ENCODE data around the gene RXRB.
A peak's percentile ranks its signal among the peaks of the same experiment; 100 is the strongest.
"Not testable (repeated sequence)": the region's sequence is repeated elsewhere in the genome, so short reads cannot be mapped to it uniquely, and the experiment has no call there.

The RXRB gene

DNA sequence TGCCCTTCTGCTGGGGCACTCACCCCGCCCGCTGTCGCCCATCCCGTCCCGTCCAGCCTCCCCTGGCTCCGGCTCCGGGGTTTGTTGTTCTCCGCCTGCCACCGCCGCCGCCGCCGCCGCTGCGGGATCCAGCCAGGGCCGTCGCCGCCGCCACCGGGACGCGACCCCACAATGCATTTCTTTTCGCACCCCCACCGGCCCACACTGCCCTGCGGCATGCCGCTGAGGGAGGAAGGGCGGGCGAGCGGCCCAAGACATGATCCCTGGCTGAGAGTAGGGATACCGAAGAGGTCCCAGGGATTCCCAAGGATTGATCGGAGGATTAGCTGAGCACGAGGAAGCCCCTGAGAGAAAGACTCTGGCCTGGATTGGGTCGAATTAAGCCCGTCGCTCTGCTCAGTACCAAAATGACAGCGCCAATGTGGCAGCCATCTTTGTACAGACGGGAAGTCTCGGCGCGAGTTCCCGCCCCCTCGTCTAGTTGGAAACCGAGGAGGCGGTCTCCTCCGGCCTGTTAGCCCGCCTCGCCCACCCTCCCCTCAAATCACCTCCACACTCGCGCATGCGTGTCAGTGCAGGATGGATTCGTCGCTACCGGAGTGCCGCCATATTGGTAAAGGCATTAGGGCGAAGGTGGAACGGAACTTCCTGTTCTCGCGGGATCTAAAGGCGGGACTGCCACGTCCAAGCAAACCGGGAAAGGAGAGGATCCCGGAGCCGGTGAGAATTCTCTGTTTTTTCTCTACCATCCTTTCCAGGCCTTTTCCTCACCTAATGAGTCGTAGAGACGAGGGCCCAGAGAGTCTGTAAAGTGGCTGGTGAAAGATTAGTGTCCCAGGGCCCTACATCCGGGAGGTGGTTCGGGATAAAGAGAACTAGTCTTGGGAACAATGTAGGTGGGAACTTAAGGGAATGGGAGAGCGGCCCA lies at the start of gene RXRB, which contains the start of gene SLC39A7:
RXRB (minus strand) TSS at position 447 of the 928 bp plus-strand sequence; CDS start at position 258, 189 bp downstream.
SLC39A7 (plus strand) TSS at position 649 of the 928 bp plus-strand sequence. CDS start 379 bp downstream, outside the sequence.
- peak; percentile 83 for FAIRE-seq
- peak; percentile 99 for DNase-seq (ENCODE audit: insufficient read length, low spot score)

GRCh38 chr6:33249732-33250630 lies 49.5 kb upstream of the RXRB start:
- no peak for FAIRE-seq
- no peak for DNase-seq (ENCODE audit: insufficient read length, low spot score)

GRCh38 chr6:33248932-33249731 lies 48.7 kb upstream of the RXRB start:
- FAIRE-seq (peak; percentile 97), DNase-seq (ENCODE audit: insufficient read length, low spot score) (peak; percentile 95)

- DNase-seq (ENCODE audit: insufficient read length, low spot score) (no peak), FAIRE-seq (no peak)
Measured at GRCh38 chr6:33248643-33248931, 48.1 kb upstream of the RXRB start.

DNA sequence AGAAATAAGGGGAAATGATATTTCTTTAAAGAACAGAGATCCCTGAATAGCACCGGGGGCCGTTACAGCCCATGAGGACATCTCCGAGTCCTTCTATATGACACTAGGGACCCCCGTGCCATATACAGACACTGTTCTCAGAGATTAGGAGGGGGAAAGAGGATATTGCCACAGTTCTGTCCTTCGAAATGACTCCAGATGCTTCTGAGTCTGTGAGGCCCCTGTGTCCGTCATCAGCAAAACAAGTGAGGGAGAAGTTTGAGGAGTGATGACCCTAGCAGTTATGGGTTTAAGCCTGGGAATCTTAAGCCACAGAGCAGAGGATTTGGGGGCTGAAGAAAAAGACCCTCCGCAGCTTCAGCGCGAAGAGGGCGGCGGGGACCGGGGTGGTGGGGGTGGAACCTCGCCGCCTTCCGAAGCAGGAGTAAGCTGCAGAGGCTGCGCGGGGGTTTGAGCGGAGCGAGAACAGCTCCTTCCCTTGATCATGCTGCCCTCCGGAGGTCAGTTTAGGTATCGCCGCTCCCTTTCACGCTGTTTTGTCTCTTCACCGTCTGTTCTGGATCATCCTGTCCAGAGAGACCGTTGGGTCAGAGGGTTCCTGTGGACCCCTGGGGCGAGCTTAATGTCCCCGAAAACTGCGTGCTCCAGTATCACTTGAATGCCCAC lies 47.6 kb upstream of the RXRB start:
- FAIRE-seq (peak; percentile 77), DNase-seq (ENCODE audit: insufficient read length, low spot score) (peak; percentile 78)

DNA sequence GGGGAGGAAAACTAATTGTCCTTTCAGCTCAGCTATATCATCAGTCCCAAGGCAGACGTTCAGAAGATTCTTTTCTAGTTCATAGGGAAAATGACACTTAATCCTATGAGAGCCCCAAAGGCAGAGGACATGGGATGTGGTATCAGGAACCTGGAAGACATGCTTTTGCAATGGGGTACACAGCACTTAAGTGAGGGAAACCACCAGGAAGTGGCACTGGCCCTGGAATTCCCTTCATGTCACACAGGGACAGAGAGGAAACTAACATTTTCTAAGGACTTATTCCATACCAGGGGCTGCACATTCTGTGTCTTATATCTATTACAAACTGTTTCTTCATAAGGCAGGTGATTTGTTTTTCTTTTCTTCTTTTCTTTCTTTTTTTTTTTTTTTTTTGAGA lies 43.0 kb upstream of the RXRB start:
- no peak for FAIRE-seq

GRCh38 chr6:33241968-33242367 lies 41.5 kb upstream of the RXRB start:
- DNase-seq (ENCODE audit: insufficient read length, low spot score) (no peak), FAIRE-seq (no peak)

More for the DNA sequence above, 43.0 kb upstream of the RXRB start:
- DNase-seq (ENCODE audit: insufficient read length, low spot score): no peak

- FAIRE-seq: no peak
- DNase-seq (ENCODE audit: insufficient read length, low spot score): no peak
Measured at GRCh38 chr6:33237741-33238140, 37.3 kb upstream of the RXRB start.

- no peak for FAIRE-seq
- no peak for DNase-seq (ENCODE audit: insufficient read length, low spot score)
Measured at GRCh38 chr6:33236852-33237251, 36.4 kb upstream of the RXRB start.

GRCh38 chr6:33236328-33236727 lies 35.9 kb upstream of the RXRB start:
- FAIRE-seq (no peak), DNase-seq (ENCODE audit: insufficient read length, low spot score) (no peak)

DNA sequence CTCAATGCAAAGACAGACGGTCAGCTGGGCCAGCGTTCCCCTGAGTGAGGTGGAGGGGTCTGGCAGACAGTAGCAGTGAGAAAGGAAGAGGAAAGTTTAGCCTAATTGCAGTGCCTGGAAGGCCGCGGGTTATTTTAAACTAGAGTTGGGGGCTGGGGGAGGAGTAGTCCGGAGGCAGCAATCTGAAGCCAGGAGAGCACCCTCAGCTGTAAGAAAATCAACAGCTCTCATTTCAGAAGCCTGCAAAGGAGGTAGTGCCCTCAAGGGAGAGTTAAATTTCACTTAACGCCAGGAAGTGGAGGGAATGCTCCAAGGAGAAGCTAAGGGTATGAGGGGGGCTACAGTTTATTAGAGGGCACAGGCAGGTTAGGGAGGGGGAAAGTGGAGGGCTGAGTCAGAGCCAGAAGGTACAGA lies 34.8 kb upstream of the RXRB start:
- DNase-seq (ENCODE audit: insufficient read length, low spot score) (no peak), FAIRE-seq (no peak)

GRCh38 chr6:33226503-33227120 lies 26.1 kb upstream of the RXRB start:
- FAIRE-seq; DNase-seq (ENCODE audit: insufficient read length, low spot score): not testable (repeated sequence)

DNA sequence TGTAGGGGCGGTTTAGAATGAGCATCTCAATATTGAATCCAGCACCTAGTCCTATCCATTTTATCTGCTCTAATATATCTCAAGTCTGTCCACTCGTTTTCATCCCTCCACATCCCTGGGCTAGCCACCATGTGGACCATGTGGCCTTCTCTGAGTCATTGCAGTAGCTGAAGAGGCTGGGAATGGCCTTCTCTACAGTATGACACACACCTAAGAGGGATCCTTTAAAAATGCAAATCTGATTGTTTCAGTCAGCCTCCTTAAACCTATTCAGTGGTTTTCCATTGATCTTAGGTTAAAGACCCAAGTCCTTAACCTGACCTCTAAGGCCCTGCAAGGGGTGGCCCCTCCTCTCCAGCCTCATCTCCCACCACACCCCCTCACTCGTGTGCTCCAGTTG lies 17.2 kb upstream of the RXRB start:
- DNase-seq (ENCODE audit: insufficient read length, low spot score) (no peak), FAIRE-seq (no peak)

GRCh38 chr6:33217246-33217645 lies 16.8 kb upstream of the RXRB start:
- no peak for DNase-seq (ENCODE audit: insufficient read length, low spot score)
- no peak for FAIRE-seq

DNA sequence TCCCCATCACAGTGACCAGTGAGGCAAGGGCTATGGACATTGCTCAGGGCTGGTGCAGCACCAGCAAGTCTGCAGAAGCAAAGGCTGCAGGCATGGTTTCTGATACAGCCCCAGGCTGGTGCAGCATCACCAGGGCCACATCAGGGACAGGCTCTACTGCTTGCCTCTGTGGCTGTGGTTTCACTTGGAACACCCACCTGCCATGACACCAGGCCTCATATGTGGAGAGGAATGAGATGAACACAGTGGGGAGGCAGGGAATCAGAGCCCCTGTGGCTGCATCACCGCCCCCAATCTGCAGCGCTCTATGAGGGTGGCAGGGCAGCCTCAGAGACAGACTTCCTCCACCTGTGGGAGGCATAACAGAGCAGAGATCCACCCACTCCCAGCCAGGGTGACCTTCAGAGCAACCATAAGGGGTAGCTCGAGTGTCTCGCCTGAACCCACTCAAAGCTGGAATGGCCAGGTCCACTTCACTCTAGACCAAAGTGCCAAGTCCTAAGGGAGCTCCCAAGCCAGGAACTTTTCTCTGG lies 15.7 kb upstream of the RXRB start:
- FAIRE-seq (no peak), DNase-seq (ENCODE audit: insufficient read length, low spot score) (no peak)

- no peak for FAIRE-seq
- DNase-seq (ENCODE audit: insufficient read length, low spot score): no peak
Measured at GRCh38 chr6:33215271-33216116, 15.0 kb upstream of the RXRB start.

DNA sequence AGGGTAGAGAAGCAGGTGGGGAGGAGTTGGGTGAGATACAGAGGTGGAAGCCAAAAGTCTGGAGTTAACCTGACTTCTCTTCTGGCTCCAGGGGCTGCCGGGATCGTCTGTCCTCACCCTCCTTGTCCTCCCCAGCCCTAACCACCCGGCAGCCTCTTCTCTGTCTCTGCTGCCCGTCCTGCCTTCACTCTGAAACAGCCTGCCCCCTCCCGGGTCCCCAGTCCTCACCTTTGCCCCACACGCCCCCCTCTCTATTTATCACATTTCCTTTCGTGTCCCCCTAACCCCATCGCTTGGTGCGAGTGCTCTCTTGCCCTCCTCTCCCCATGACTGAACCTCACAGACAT lies 13.5 kb upstream of the RXRB start:
- DNase-seq (ENCODE audit: insufficient read length, low spot score) (no peak), FAIRE-seq (no peak)

GRCh38 chr6:33213166-33213988 lies 12.9 kb upstream of the RXRB start:
- FAIRE-seq (peak; percentile 67), DNase-seq (ENCODE audit: insufficient read length, low spot score) (no peak)

All from HTR-8/SVneo (cell line).